Esophagus mucosa (tissue), 1 donor: ENCODE data around the gene BRIP1. TPM values are rescaled to one million over a fixed set of nuclear protein-coding genes. Genes with fewer than 3 reads are reported as not detected.

Experiments used
- total RNA-seq: library from RNA; stranded (reverse); gene quantifications from one replicate; pipeline ENCODE4 v1.2.4, GENCODE V29; 2023
- donor health status: DM: yes; HTN: yes; CAD: no.

The BRIP1 gene
- total RNA-seq, 1 donor from 2014 or later: 3.9 TPM

Other genes starting within 250 kb of the BRIP1 start
- 8.6 TPM for gene INTS2, start 64.5 kb upstream of the BRIP1 start, total RNA-seq
- 43.7 TPM for gene MED13, start 201.8 kb upstream of the BRIP1 start, total RNA-seq